C4-2B (cell line): ENCODE data around the gene TMEM17.

Experiments used
- ZFX ChIP-seq: fragments of 450-650 bp; IDR thresholded peaks from 2 replicates; pipeline ENCODE4 v1.6.1; 2017
- TF ChIP-seq, protein P1 (sequence below): fragments of 450-650 bp; conservative IDR thresholded peaks from 2 replicates; pipeline ENCODE4 v1.5.1; 2017; ENCODE audit warnings: mild to moderate bottlenecking

- TF ChIP-seq, protein P1, sequence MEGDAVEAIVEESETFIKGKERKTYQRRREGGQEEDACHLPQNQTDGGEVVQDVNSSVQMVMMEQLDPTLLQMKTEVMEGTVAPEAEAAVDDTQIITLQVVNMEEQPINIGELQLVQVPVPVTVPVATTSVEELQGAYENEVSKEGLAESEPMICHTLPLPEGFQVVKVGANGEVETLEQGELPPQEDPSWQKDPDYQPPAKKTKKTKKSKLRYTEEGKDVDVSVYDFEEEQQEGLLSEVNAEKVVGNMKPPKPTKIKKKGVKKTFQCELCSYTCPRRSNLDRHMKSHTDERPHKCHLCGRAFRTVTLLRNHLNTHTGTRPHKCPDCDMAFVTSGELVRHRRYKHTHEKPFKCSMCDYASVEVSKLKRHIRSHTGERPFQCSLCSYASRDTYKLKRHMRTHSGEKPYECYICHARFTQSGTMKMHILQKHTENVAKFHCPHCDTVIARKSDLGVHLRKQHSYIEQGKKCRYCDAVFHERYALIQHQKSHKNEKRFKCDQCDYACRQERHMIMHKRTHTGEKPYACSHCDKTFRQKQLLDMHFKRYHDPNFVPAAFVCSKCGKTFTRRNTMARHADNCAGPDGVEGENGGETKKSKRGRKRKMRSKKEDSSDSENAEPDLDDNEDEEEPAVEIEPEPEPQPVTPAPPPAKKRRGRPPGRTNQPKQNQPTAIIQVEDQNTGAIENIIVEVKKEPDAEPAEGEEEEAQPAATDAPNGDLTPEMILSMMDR = no peak
- TF ChIP-seq ZFX = no peak
Measured at GRCh38 chr2:62458206-62458641, 47.8 kb downstream of the TMEM17 start.
